ENCODE data around the gene IGFBPL1.

- TF ChIP-seq CTCF (IDR thresholded peaks at IDR 0.05) = no peak
- no peak for TF ChIP-seq ZFX (IDR thresholded peaks at IDR 0.05; ENCODE audit: borderline replicate concordance)
These were observed 60.7 kb downstream of the IGFBPL1 start for GRCh38 chr9:38363589-38363925.
